ENCODE measurements around the gene CCDC71L.

DNA sequence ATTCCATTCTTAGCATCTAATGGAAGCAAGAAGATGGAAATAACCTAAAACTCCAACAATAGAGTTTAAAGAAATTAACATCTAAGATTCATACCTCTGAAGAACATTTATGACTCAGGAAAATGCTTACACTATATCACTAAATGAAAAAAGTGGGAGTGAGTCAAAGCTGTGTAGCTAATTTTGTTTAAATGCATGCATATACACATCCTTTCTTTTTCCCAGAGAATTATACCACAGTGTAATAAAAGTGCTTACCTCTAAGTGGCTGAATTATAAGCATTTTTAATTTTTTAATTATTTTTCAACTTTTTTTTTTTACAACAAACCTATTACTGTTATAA lies 44.3 kb downstream of the CCDC71L start:
- no peak for TF ChIP-seq MAX (IDR thresholded peaks at IDR 0.05)
- TF ChIP-seq EGR1 (IDR thresholded peaks at IDR 0.05): no peak
- TF ChIP-seq CREB1 (IDR thresholded peaks at IDR 0.05; ENCODE audit: low read depth): no peak
- no peak for TF ChIP-seq NFIC (IDR thresholded peaks at IDR 0.05)
- TF ChIP-seq REST (IDR thresholded peaks at IDR 0.05; ENCODE audit: low read depth): no peak
- TF ChIP-seq RAD21 (IDR thresholded peaks at IDR 0.05; ENCODE audit: low read depth): no peak
- no peak for TF ChIP-seq TCF12 (IDR thresholded peaks at IDR 0.05; ENCODE audit: low read depth)
- no peak for TF ChIP-seq YY1 (IDR thresholded peaks at IDR 0.05; ENCODE audit: low read depth)
- TF ChIP-seq EP300 (IDR thresholded peaks at IDR 0.05; ENCODE audit: borderline replicate concordance): no peak
- no peak for TF ChIP-seq CEBPB (IDR thresholded peaks at IDR 0.05)
- TF ChIP-seq TEAD4 (IDR thresholded peaks at IDR 0.05): no peak
- no peak for TF ChIP-seq FOXM1 (IDR thresholded peaks at IDR 0.05; ENCODE audit: borderline replicate concordance, low read depth)
- TF ChIP-seq USF1 (IDR thresholded peaks at IDR 0.05): no peak
